Epithelial cell of prostate (primary cell): ENCODE data around the gene FAM32A.
"Not testable (repeated sequence)": the region's sequence is repeated elsewhere in the genome, so short reads cannot be mapped to it uniquely, and the experiment has no call there.

Experiments used
- DNase-seq: peaks from one replicate; pipeline ENCODE4 v3.0.0-alpha.2; 2011; ENCODE audit warnings: low read depth, low spot score
- H3K27ac ChIP-seq: fragments of 450-650 bp; 2 replicates; pipeline ENCODE4 v1.5.1; 2017; ENCODE audit warnings: mild to moderate bottlenecking

Gene FAM32A

GRCh38 chr19:16160943-16161560, 24.2 kb upstream of the FAM32A start:
- peak overlapping the region; percentile 93 for H3K27ac ChIP-seq

GRCh38 chr19:16161840-16162239, 23.4 kb upstream of the FAM32A start:
- DNase-seq = peak; percentile 91
- peak overlapping the region; percentile 93 for H3K27ac ChIP-seq

More at GRCh38 chr19:16160943-16161560, 24.2 kb upstream of the FAM32A start:
- peak; percentile 68 for DNase-seq

DNA sequence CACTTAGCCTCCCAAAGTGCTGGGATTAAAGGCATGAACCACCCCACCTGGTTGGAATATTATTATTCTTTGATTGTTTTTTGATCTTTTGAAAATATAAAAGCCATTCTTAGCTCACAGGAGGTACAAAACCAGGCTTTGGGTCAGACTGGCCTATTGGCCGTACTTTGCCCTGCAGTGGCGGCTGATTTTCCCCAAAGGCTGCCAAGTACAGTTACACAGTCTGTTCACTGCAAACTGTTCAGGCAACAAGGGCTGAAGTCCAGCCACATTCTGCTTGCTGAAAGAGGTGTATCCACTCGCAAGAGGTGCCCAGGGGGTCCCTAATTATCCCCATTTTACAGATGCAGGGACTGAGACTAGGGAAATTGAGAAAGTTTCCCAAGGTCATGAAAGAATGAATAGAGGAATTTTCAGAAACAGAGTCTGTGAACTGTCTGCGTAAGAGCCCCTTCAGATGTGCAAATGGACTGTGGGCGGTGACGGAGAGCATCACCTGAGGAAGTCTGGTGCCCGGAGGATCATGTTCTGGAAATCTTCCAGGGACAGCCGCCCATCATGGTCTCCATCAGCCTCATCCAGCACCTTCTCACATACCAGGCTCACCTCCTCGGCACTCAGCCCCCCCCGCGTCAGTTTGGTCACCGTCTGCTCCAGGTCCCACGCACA, 20.9 kb upstream of the FAM32A start:
- no peak for DNase-seq
- no peak overlapping the region for H3K27ac ChIP-seq

- no peak for DNase-seq
Measured at GRCh38 chr19:16166417-16166816, 18.8 kb upstream of the FAM32A start.

GRCh38 chr19:16167055-16167454, 18.2 kb upstream of the FAM32A start:
- DNase-seq = no peak
- H3K27ac ChIP-seq = no peak overlapping the region

More at GRCh38 chr19:16166417-16166816, 18.8 kb upstream of the FAM32A start:
- H3K27ac ChIP-seq = no peak overlapping the region

DNA sequence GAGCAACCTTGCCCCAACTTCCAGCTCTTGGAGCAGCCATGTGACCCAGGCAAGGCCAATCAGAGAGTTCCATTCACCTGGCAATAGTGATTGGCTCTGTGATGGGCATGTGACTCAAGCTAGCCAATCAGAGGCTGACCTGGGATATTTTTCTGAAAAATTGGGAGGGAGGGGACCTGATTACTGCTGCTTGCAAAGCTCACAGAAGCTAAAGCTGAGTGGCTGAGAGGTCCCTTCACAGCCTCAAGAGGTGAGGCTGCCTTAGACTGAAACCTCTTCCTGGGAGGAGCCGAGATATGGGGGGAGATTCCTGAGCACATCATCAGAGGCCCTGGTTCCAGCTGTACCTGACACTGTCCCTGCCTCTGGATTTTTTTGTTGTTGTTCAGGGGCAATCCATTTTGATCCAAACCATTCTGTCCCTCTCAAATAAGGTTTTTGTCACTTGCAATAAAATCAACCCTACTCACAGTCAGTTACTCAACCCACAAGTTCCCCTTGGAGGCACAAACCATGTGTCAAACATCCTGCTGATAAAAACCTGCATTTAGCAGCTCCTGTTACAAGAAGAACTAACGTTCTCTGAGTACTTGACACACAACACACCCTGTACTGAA, 16.6 kb upstream of the FAM32A start:
- DNase-seq = no peak
- no peak overlapping the region for H3K27ac ChIP-seq

GRCh38 chr19:16170134-16170533, 15.1 kb upstream of the FAM32A start:
- DNase-seq = no peak

GRCh38 chr19:16175954-16176353, 9.3 kb upstream of the FAM32A start:
- no peak for DNase-seq
- no peak overlapping the region for H3K27ac ChIP-seq

More at GRCh38 chr19:16170134-16170533, 15.1 kb upstream of the FAM32A start:
- no peak overlapping the region for H3K27ac ChIP-seq

GRCh38 chr19:16178866-16179265, 6.3 kb upstream of the FAM32A start:
- H3K27ac ChIP-seq, DNase-seq: not testable (repeated sequence)

DNA sequence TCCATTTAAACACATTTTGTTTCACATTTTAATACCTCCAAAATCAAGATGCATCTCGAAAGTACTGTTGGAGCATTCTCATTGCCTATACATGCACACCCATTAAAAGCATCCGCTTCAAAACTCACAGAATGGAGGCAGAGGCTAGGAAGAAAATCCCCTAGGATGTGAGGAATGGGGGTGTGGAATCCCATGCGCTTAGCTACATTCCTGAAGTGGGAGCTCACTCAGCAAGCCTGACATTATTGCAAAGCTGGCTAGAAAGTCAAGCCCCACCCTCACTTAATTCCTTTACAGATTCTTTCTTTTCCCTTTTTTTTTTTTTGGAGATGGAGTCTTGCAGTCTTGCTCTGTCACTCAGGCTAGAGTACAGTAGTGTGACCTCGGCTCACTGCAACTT, 4.6 kb upstream of the FAM32A start:
- H3K27ac ChIP-seq = no peak overlapping the region
- DNase-seq = no peak

- H3K27ac ChIP-seq = peak overlapping the region; percentile 29
- no peak for DNase-seq
Measured at GRCh38 chr19:16184665-16185122, 516 bp upstream of the FAM32A start.

DNA sequence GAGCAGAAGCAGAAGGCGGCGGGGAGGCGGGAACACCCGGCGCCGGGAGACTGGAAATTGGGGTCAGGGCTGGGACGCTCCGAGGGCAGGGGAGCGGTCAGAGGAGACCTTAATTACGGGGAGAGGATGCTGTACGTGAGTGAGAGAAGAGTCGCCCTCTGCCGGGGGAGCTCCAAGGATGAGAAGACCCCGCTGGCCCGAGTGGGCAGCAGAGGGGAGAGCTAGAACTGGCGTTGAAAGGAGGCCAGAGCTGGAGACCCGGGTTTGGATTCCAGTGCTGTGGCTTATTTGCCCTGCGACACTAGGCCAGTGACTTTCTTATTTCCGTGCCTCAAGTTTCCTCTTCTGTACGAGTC, 536 bp downstream of the FAM32A start:
- DNase-seq = no peak
- peak overlapping the region; percentile 29 for H3K27ac ChIP-seq

- no peak for DNase-seq
- H3K27ac ChIP-seq = no peak overlapping the region
Measured at GRCh38 chr19:16188521-16188920, 3.3 kb downstream of the FAM32A start.

DNA sequence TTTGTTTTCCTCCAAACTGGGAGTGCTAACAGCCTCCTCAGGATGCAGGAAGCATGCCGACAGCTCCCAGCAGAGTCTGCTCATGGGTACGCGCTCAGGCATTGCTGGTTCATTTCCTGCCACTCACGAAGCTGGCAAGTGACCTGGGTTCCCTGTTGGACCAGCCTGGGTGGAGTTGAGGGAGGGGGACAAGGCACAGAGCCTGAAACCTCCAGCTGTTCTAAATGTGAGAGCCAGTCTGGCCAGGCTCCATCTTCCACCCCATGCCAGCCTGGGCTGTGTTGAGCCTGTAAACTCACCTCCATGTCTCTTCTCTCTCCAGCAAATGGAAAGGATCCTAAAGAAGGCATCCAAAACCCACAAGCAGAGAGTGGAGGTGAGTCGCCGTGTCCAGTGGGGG, 5.0 kb downstream of the FAM32A start:
- no peak for DNase-seq

GRCh38 chr19:16190736-16191135, 5.5 kb downstream of the FAM32A start:
- DNase-seq = no peak
- no peak overlapping the region for H3K27ac ChIP-seq

More for the DNA sequence above, 5.0 kb downstream of the FAM32A start:
- H3K27ac ChIP-seq = no peak overlapping the region

DNA sequence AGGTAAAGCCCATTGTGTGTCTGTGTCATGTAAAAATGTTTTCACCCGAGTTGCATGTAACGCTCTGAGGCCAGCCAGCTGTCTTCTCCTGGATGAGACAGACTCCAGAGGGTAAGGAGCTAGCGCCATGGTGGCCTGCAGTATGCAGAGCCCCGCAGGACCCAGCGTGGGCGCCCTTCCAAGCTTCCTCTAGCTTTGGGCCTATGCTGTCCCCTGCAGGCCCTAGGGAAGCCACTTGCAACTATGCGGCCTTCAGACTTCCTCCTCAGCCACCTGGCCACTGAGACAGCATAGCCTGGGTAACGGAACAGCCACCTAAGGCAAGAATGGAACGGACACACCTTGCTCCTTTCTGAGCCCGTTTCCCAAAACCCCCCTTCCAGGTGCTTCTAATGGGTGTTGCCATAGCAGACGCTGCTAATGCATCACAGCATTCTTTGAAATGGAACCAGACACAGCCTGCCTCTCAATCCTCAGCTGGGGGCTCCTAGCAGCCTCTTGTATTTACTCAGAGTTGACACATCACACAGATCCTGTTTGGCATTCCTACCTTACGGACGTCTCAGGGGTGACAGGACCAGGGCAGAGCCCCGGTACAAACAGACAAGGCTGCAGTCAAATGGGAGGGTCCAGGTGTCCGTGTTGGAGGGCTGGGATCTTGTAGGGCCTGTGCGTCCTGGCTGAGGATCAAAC, 6.2 kb downstream of the FAM32A start:
- no peak for DNase-seq
- H3K27ac ChIP-seq = no peak overlapping the region

DNA sequence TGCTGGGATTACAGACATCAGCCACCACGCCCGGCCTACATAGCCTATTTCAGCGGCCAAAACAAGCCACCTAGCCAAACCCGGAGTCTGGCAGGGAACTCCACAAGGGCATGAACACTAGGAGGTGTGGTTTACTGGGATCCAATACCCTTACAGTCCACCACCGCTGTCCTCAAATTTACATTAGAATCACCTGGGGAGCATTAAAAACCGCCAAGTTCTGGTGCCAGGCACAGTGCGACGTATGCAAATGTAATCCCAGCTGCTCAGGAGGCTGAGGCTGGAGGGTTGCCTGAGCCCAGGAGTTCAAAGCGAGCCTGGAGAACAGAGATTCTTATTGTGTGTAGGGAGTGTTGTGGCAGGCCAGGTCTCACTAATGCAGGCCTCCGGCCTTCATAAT, 8.3 kb downstream of the FAM32A start:
- DNase-seq = no peak
- H3K27ac ChIP-seq = no peak overlapping the region

- H3K27ac ChIP-seq = peak overlapping the region; percentile 69
- peak; percentile 45 for DNase-seq
Measured at GRCh38 chr19:16197188-16197621, 12.0 kb downstream of the FAM32A start.

- DNase-seq = peak; percentile 86
- H3K27ac ChIP-seq = peak within 1 kb of the TSS; percentile 69
Measured at GRCh38 chr19:16197622-16198369, 12.6 kb downstream of the FAM32A start, which contains the start of gene AP1M1. Gene AP1M1, plus strand, starts transcription at chr19:16197911. Its CDS starts 116 bp downstream, at chr19:16198027.

GRCh38 chr19:16198370-16198651, 13.1 kb downstream of the FAM32A start:
- no peak for DNase-seq

More at GRCh38 chr19:16198370-16198651, 13.1 kb downstream of the FAM32A start:
- H3K27ac ChIP-seq = peak overlapping the region; percentile 69
